Ishikawa (cell line): ENCODE data around the gene PEX3.

Source experiments
- CEBPB ChIP-seq: IDR thresholded peaks from 2 replicates; pipeline ENCODE4 v1.6.1; 2012
- CREB1 ChIP-seq: IDR thresholded peaks from 2 replicates; pipeline ENCODE4 v1.6.1; 2012; ENCODE audit warnings: low read depth
- EGR1 ChIP-seq: IDR thresholded peaks from 2 replicates; pipeline ENCODE4 v1.6.1; 2012
- EP300 ChIP-seq: IDR thresholded peaks from 2 replicates; pipeline ENCODE4 v1.6.1; 2012; ENCODE audit warnings: borderline replicate concordance
- FOXM1 ChIP-seq: IDR thresholded peaks from 2 replicates; pipeline ENCODE4 v1.6.1; 2012; ENCODE audit warnings: low read depth, borderline replicate concordance
- NFIC ChIP-seq: IDR thresholded peaks from 2 replicates; pipeline ENCODE4 v1.6.1; 2012
- RAD21 ChIP-seq: IDR thresholded peaks from 2 replicates; pipeline ENCODE4 v1.6.1; 2012; ENCODE audit warnings: low read depth
- REST ChIP-seq: IDR thresholded peaks from 2 replicates; pipeline ENCODE4 v1.6.1; 2012; ENCODE audit warnings: low read depth, mild to moderate bottlenecking
- TAF1 ChIP-seq: IDR thresholded peaks from 2 replicates; pipeline ENCODE4 v1.6.1; 2012; ENCODE audit warnings: low read depth, mild to moderate bottlenecking
- TCF12 ChIP-seq: IDR thresholded peaks from 2 replicates; pipeline ENCODE4 v1.6.1; 2012; ENCODE audit warnings: low read depth
- TEAD4 ChIP-seq: IDR thresholded peaks from 2 replicates; pipeline ENCODE4 v1.6.1; 2012
- USF1 ChIP-seq: IDR thresholded peaks from 2 replicates; pipeline ENCODE4 v1.6.1; 2012
- YY1 ChIP-seq: IDR thresholded peaks from 2 replicates; pipeline ENCODE4 v1.6.1; 2012; ENCODE audit warnings: low read depth
- ZBTB7A ChIP-seq: IDR thresholded peaks from 2 replicates; pipeline ENCODE4 v1.6.1; 2012; ENCODE audit warnings: low read depth
- TF ChIP-seq, protein P1 (sequence below): IDR thresholded peaks from 2 replicates; pipeline ENCODE4 v1.6.1; 2012

Gene PEX3

GRCh38 chr6:143402721-143403336 is 47.8 kb upstream of the PEX3 start:
- TF ChIP-seq RAD21 (no peak), TEAD4 (no peak), YY1 (no peak), CREB1 (no peak), NFIC (no peak), TAF1 (no peak), REST (no peak), EP300 (no peak), TCF12 (no peak), EGR1 (no peak), USF1 (no peak)
- TF ChIP-seq, protein P1, sequence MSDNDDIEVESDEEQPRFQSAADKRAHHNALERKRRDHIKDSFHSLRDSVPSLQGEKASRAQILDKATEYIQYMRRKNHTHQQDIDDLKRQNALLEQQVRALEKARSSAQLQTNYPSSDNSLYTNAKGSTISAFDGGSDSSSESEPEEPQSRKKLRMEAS = no peak

DNA sequence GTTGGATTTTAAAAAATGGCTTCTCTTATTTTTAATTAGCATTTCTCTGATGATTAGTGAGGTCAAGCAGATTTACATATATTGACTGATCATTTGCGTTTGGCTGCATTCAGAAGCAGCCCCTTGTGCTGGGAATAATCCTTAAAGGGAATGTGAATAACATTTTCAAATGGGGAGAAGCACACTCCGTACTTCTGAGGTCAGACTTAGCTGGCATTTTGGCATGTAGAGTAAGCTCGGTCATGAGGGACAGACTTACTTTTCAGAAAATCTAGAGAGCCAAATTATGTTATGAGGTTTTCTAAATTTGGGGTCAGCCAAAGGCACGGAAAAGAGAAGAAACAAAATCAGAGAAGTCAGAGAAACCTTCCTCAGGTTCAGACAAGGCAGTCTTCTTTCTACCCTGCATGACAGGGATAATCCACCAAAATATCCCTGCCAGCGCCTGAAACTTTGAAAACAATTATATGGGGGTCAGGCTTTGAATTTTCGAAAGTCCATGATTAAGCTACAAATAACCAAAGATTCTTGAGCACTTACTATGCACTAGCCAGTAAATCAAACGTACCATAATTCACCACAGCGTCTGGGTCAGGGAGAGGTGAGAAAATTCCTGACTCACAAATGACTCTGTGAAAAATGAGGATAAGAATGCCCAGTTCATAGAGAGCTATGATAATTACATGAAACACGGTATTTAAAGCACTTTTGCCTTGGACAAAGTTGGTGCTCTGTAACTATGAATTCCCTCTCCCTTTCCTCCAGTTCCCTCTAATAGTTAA is 45.0 kb upstream of the PEX3 start:
- no peak for TF ChIP-seq TAF1
- no peak for TF ChIP-seq RAD21
- TF ChIP-seq TCF12 = no peak
- no peak for TF ChIP-seq NFIC
- TF ChIP-seq EGR1 = no peak
- no peak for TF ChIP-seq EP300
- no peak for TF ChIP-seq REST
- no peak for TF ChIP-seq CREB1
- TF ChIP-seq USF1 = no peak
- TF ChIP-seq, protein P1 = no peak
- TF ChIP-seq CEBPB = no peak
- no peak for TF ChIP-seq FOXM1
- no peak for TF ChIP-seq YY1
- no peak for TF ChIP-seq TEAD4
- no peak for TF ChIP-seq ZBTB7A

DNA sequence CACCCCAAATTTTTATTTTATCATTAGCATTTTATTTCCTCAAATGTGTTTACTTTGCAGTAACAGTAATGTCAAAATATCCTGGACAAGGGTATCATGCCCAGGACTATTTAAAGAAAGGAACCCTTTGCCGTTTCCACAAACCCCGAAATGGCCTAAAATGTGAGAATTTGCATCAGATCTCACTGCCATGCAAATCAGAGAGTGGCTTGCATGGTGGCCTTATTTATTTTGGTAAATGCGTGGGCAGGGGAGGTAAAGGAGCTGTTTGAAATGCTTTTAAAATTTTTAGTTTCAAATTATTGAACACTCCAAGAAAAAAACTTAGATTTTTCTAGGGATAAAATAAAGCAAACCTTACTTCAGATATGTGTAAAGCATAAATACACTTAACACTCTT is 43.9 kb upstream of the PEX3 start:
- TF ChIP-seq REST (no peak), EP300 (no peak), RAD21 (no peak), EGR1 (no peak), TAF1 (no peak)
- TF ChIP-seq, protein P1 = no peak

DNA sequence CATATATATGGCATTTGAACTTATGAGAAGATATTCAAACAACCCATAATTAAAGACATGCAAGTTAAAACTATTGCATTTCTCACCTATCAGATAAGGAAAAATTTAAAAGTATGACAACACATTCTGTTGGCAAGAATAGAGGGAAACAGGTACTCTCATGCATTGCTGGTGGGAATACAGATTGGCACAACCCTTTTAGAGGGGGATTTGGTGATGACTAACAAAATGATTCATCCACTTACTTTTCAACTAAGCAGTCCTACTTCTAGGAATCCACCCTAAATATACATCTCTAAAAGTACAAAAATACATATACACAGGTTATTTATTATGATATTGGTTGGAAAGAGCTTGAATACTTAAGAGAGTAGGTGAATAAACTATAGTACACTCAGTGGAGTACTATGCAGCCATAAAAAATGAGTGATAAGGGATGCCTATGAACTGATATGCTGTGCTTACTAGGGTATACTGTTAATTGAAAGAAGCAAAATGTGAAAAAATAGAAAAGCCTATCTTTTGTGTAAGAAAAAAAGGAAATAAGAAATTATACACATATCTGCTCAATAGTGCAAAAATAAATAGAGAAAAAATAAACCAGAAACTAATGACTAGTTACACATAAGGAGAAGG is 42.3 kb upstream of the PEX3 start:
- TF ChIP-seq TAF1 = no peak
- no peak for TF ChIP-seq RAD21
- TF ChIP-seq FOXM1 = no peak
- no peak for TF ChIP-seq CEBPB
